Measurements from ENCODE around the gene COPS2. TPM values are rescaled to one million over a fixed set of nuclear protein-coding genes. Genes with fewer than 3 reads are reported as not detected.
"Not testable (repeated sequence)": the region's sequence is repeated elsewhere in the genome, so short reads cannot be mapped to it uniquely, and the experiment has no call there.

The COPS2 gene
- total RNA-seq, 4 donors from 2014 or later, result 15.0 to 51.4 (median 24.4) TPM

DNA sequence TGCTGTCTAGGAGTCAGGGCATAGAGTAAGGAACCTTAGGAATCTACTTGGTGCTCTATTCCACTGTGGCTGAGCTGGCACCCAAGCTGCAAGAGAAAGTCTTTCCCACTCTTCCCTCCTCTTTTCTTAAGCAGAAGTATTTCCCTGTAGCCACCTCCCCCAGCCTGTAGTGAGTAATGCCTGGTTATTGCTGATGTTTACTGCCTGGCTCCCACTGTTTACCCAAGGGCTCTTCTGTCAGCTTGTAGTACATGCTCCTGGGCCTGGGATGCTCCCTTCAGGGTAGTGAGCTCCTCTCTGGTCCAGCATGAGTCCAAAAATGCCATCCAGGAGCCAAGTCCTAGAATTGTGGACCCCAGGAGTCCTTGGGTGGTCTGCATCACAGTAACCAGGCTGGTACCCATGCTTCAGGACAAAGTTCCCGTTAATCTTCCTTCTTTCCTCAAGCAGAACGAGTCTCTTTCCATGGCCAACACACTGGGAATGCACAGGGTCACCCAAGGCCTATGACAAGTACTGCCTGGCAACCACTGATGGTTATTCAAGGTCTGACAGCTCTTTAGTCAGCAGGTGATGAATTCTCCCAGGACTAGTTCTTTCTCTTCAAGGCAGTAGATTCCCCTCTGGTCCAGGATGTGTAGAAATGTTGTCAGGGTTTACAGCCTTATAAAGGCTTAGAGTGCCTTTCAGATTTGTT, 32.3 kb upstream of the COPS2 start:
- H3K27me3 ChIP-seq, result no peaks in the 10 kb centered on the region
- no peaks in the 10 kb centered on the region for H3K9me3 ChIP-seq
- 100% methylated on average over 2 of the region's 2 CpGs; no CpG with 5 or more reads in 1 of the 2 donors for WGBS, 2 donors (ENCODE audit: low coverage in 1 of 2)
- peaks cover 0 to 4% (median 0%) of the 10 kb centered on the region in 4 donors for H3K4me1 ChIP-seq
- no peaks in the 10 kb centered on the region for H3K36me3 ChIP-seq
- in situ Hi-C loops (cut with MboI; ENCODE audit: low pct_ligation_motif_present in 1 of 4, low pct_unique_long_range_greater_than_20kb in 1 of 4, low sequenced_read_pairs in 3 of 4), result no loop called here
- no peak for DNase-seq
- intact Hi-C loops (cut with DNase I; ENCODE audit: low total_unique reads), result no loop called here
- no peak overlapping the region for H3K27ac ChIP-seq
- no peak overlapping the region for H3K4me3 ChIP-seq
- TF ChIP-seq, protein P1, sequence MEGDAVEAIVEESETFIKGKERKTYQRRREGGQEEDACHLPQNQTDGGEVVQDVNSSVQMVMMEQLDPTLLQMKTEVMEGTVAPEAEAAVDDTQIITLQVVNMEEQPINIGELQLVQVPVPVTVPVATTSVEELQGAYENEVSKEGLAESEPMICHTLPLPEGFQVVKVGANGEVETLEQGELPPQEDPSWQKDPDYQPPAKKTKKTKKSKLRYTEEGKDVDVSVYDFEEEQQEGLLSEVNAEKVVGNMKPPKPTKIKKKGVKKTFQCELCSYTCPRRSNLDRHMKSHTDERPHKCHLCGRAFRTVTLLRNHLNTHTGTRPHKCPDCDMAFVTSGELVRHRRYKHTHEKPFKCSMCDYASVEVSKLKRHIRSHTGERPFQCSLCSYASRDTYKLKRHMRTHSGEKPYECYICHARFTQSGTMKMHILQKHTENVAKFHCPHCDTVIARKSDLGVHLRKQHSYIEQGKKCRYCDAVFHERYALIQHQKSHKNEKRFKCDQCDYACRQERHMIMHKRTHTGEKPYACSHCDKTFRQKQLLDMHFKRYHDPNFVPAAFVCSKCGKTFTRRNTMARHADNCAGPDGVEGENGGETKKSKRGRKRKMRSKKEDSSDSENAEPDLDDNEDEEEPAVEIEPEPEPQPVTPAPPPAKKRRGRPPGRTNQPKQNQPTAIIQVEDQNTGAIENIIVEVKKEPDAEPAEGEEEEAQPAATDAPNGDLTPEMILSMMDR (IDR thresholded peaks at IDR 0.05), result no peak
- TF ChIP-seq EP300 (IDR thresholded peaks at IDR 0.05; ENCODE audit: low read depth) (no peak), POLR2A (IDR thresholded peaks at IDR 0.05) (no peak), POLR2AphosphoS5 (IDR thresholded peaks at IDR 0.05) (no peak)

DNA sequence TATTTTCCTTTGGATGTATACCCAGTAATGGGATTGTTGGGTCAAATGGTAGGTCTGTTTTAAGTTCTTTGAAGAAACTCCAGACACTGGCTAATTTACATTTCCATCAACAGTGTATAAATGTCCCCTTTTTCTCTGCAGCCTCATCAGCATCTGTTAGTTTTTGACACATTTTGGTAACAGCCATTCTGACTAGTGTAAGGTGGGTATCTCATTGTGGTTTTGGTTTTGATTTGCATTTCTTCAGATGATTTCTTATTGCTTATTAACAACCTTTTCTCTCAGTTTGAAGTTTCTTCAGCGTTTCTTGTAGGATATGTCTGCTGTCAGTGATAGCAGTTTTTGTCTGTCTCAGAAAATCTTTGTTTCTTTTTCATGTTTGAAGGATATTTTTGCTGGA, 30.1 kb upstream of the COPS2 start:
- intact Hi-C loops (cut with DNase I; ENCODE audit: low total_unique reads), result no loop called here
- H3K4me1 ChIP-seq, result peaks cover 0 to 4% (median 0%) of the 10 kb centered on the region in 4 donors

DNA sequence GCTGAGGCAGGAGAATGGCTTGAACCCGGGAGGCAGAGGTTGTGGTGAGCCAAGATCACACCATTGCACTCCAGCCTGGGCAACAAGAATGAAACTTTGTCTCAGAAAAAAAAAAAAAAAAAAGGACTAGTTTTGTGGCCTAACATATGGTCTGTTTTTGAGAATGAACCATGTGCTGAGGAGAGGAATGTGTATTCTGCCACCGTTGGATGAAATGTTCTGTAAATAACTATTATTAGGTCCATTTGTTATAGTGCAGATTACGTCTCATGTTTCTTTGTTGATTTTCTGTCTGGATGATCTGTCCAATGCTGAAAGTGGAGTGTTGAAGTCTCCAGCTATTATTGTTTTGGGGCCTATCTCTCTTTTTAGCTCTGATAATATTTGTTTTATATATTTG, 28.3 kb upstream of the COPS2 start:
- in situ Hi-C loops (cut with MboI; ENCODE audit: low pct_ligation_motif_present in 1 of 4, low pct_unique_long_range_greater_than_20kb in 1 of 4, low sequenced_read_pairs in 3 of 4); intact Hi-C loops (cut with DNase I; ENCODE audit: low total_unique reads): not testable (repeated sequence)
- 84 to 88% methylated on average over 3 of the region's 3 CpGs for WGBS, 2 donors (ENCODE audit: low coverage in 1 of 2)

More for the DNA sequence above, 30.1 kb upstream of the COPS2 start:
- no peaks in the 10 kb centered on the region for H3K9me3 ChIP-seq
- H3K36me3 ChIP-seq, result no peaks in the 10 kb centered on the region
- 73 to 86% methylated on average over 1 of the region's 1 CpG for WGBS, 2 donors (ENCODE audit: low coverage in 1 of 2)
- no peak overlapping the region for H3K4me3 ChIP-seq
- TF ChIP-seq POLR2AphosphoS5 (IDR thresholded peaks at IDR 0.05) (no peak), EP300 (IDR thresholded peaks at IDR 0.05; ENCODE audit: low read depth) (no peak)
- in situ Hi-C loops (cut with MboI; ENCODE audit: low pct_ligation_motif_present in 1 of 4, low pct_unique_long_range_greater_than_20kb in 1 of 4, low sequenced_read_pairs in 3 of 4), result no loop called here
- H3K27ac ChIP-seq, result no peak overlapping the region
- DNase-seq, result no peak
- H3K27me3 ChIP-seq, result no peaks in the 10 kb centered on the region

DNA sequence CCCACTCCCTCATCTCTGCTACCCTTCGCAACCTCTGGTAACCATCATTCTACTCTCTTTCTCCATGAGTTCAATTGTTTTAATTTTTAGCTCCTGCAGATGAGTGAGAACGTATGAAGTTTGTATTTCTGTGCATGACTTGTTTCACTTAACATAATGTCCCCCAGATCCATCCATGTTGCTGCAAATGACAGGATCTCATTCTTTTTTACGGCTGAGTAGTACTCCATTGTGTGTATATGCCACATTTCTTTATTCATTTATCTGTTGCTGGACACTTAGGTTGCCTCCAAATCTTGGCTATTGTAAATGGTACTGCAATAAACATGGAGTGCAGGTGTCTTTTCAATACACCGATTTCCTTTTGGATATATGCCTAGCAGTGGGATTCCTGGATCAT, 26.7 kb upstream of the COPS2 start:
- no peak for DNase-seq
- WGBS, 2 donors (ENCODE audit: low coverage in 1 of 2), result 94% methylated on average over 3 to 4 of the region's 4 CpGs
- Histone ChIP-seq H3K27me3 (no peaks in the 10 kb centered on the region), H3K27ac (no peak overlapping the region), H3K4me1 (no peaks in the 10 kb centered on the region), H3K9me3 (no peaks in the 10 kb centered on the region), H3K36me3 (no peaks in the 10 kb centered on the region), H3K4me3 (no peak overlapping the region)
- TF ChIP-seq POLR2AphosphoS5 (IDR thresholded peaks at IDR 0.05), result no peak
- no peak for TF ChIP-seq POLR2A (IDR thresholded peaks at IDR 0.05)
- no peak for TF ChIP-seq EP300 (IDR thresholded peaks at IDR 0.05; ENCODE audit: low read depth)
- TF ChIP-seq, protein P1 (IDR thresholded peaks at IDR 0.05), result no peak
- in situ Hi-C loops (cut with MboI; ENCODE audit: low pct_ligation_motif_present in 1 of 4, low pct_unique_long_range_greater_than_20kb in 1 of 4, low sequenced_read_pairs in 3 of 4) (no loop called here), intact Hi-C loops (cut with DNase I; ENCODE audit: low total_unique reads) (no loop called here)

More for the DNA sequence above, 28.3 kb upstream of the COPS2 start:
- not testable (repeated sequence) for H3K9me3 ChIP-seq, H3K4me3 ChIP-seq, H3K27ac ChIP-seq, H3K4me1 ChIP-seq, DNase-seq, H3K27me3 ChIP-seq, H3K36me3 ChIP-seq

DNA sequence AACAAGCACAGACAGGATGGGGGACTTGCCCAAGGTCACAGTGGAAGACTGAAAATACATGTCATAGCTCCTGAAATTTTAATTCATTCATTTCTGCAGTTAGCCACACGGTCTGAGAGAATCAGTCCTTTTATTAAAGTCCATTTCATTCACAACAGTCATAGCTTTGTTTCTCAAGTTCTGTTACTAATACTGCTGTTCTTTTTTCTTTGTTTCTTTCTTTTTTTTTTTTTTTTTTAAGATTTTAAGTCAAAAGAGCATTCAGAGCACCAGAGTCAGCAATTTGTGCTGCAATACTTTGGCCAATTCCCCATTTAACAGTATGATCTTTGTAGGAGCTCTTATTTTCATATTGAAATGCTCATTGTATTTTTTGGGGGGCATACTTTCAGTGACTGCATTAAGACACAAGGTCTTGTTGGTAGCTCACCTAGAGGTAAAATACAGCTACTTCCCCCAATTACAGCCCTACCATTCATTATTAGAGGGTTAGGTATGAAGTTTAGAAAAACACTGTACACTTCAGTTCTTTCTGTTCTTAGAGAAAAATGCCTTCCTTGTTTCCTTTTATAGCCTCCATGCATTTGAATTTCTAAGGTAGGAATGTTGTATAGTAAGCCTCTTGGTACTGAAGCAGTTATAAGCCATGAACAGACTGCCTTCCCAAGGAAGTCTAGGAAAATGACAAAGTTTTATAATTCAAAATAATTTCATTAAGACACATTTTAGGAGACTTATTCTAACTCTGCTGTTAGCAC, 24.2 kb upstream of the COPS2 start:
- WGBS, 2 donors (ENCODE audit: low coverage in 1 of 2), result 67 to 90% methylated on average over 1 of the region's 1 CpG
- in situ Hi-C loops (cut with MboI; ENCODE audit: low pct_ligation_motif_present in 1 of 4, low pct_unique_long_range_greater_than_20kb in 1 of 4, low sequenced_read_pairs in 3 of 4) (no loop called here), intact Hi-C loops (cut with DNase I; ENCODE audit: low total_unique reads) (no loop called here)

More for the DNA sequence above, 24.2 kb upstream of the COPS2 start:
- Histone ChIP-seq H3K36me3 (no peaks in the 10 kb centered on the region), H3K4me3 (no peak overlapping the region), H3K27me3 (no peaks in the 10 kb centered on the region), H3K4me1 (peaks cover 0 to 9% (median 6%) of the 10 kb centered on the region in 4 donors), H3K9me3 (no peaks in the 10 kb centered on the region), H3K27ac (no peak overlapping the region)
- TF ChIP-seq POLR2AphosphoS5 (IDR thresholded peaks at IDR 0.05) (no peak), EP300 (IDR thresholded peaks at IDR 0.05; ENCODE audit: low read depth) (no peak), POLR2A (IDR thresholded peaks at IDR 0.05) (no peak)
- TF ChIP-seq, protein P1 (IDR thresholded peaks at IDR 0.05), result no peak
- DNase-seq, result no peak
